GM19468 (cell line): Measurements from ENCODE around the gene NAB2.
"Not testable (repeated sequence)": the region's sequence is repeated elsewhere in the genome, so short reads cannot be mapped to it uniquely, and the experiment has no call there.

Experiments used
- ATAC-seq: cut with Tn5 transposase; IDR thresholded peaks from one replicate; pipeline ENCODE4 v1.9.1; 2021; ENCODE audit warnings: mild to moderate bottlenecking, moderate library complexity, moderate number of reproducible peaks; ENCODE audit not compliant: unreplicated experiment; ENCODE audit errors: extremely low read depth

NAB2 gene

DNA sequence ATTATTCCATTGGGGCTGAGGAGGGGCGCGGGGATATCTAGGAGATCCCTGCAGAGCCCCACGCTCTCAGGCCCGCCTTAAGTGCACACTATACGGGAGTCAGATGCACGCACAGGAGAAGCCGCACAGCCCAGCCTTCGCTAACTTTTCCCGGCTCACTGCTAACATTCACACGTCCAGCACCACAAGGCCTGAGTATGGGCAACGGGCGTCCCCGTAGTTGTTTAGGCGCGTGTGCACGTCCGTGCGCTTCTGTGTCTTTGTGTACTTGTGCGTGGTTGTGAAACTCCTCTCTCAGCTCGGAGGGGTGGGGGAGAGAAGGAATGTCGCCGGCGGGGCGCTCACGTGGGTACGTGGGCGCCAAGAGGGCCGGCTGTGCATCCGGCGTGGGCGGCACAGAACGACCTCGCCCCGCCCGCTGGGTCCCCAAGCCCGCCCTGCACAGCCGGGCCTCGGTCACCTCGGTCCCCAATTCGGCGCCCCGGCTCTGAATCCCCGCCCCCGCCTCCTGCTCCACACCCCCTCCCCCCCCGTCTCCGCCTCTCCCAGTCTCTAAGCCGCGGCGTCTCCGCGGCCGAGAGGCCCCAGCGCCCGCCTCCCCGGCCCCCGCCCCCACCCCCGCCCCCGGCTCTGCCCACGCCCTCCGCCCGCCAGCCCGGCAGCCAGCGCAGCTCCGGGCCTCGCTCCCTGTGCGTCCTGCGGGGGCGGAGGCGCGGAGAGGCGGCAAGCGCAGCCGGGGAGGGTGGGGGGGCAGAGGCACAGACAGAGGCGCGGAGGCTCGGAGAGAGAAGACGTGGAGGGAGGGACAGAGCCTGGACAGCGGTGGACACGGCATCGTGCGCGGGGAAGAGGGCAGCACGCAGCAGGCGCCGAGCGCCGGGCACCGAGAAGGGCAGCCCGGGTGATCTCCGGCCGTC lies at the start of gene NAB2:
NAB2 (plus strand) TSS at position 761 of the 917 bp plus-strand sequence. CDS start 158 bp downstream, outside the sequence.
- peak; percentile 44 for ATAC-seq

DNA sequence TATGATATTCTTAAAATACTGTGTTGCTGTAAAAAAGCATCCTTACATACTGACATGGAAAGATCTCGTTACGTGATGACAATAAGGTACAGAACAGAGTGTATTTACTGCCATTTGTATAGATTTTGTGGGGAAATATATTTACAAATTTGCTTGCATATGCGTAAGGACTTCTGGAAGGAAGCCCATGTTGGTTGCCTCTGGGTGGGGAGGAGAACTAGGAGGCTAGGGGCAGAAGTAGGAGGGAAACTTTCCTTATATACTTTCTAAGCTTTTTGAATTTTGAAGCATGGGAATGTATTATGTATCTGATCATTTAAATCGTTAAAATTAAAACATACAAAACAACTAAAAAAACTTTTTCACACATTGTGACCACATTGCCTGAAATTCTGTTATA lies 48.7 kb upstream of the NAB2 start:
- ATAC-seq: no peak

DNA sequence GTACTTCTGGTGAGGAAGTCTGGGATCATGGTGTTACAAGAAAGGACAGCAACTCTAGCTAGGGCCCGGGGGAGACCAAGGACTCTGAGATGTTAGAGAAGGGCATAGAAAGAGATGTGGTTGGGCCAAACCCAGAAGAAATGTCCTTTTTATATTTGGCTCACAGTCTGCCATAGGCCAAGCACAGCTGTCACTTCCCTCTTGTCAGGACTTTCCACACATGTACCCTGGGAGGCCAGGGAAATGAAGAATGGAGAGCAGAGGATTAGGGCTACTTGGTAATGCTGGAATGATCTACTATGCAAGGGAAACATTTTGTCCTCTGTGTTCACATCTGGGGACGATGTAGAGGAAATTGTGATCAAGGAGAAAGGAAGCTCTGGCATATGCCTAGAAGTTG lies 48.2 kb upstream of the NAB2 start:
- ATAC-seq: no peak

DNA sequence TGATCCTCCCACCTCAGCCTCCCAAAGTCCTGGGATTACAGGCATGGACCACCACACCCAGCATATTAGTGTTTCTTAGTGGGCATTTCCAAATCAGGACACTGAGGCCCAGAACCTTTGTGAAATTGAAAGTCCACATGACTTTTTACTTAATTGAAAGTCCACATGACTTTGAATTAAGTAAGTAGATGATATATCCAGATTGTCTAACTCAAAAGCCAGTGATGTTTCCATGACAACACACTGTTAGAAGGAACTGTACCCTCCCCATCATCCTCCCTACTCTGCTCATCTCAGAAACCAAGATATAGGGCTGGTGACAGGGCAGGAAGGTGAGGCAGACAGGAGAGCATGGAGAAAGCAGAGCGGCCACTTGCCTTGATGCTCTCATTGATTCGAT lies 46.2 kb upstream of the NAB2 start:
- no peak for ATAC-seq

- ATAC-seq: no peak
These were observed 44.4 kb upstream of the NAB2 start for GRCh38 chr12:57044468-57044867.

- ATAC-seq: no peak
These were observed 44.0 kb upstream of the NAB2 start for GRCh38 chr12:57044889-57045288.

DNA sequence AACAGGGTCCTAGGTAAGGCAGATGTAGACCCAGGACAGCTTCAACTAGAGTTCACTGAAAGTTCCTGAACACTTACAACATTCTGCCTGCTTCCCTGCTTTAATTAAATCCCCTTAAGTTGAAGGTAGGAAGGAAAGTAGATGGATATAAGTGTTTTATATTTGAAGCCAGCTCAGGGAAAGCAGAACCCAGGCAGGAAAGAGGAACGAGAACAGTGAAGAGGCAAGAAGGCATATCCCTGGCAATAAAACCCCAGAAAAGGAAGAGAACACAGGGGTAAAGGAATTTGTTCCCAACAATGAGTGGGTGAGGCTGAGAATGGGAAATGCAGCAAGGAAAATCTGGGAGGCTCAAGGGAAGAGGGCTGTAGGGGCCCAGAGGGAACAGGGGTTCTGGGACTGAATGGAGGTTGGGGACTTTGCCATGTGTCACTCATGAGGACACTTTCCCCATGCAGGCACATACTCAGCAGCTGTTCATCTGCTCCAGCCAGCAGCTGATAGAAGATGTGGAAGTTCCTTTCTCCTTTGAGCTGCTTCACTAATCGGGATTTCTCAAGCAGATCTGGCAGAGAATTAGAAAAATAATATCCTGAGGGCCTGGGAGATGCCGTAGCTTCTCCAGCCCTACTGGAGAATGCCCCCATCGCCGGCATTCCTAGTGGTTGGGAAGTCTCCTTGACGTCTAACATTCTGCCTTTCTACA lies 42.7 kb upstream of the NAB2 start:
- ATAC-seq: no peak

DNA sequence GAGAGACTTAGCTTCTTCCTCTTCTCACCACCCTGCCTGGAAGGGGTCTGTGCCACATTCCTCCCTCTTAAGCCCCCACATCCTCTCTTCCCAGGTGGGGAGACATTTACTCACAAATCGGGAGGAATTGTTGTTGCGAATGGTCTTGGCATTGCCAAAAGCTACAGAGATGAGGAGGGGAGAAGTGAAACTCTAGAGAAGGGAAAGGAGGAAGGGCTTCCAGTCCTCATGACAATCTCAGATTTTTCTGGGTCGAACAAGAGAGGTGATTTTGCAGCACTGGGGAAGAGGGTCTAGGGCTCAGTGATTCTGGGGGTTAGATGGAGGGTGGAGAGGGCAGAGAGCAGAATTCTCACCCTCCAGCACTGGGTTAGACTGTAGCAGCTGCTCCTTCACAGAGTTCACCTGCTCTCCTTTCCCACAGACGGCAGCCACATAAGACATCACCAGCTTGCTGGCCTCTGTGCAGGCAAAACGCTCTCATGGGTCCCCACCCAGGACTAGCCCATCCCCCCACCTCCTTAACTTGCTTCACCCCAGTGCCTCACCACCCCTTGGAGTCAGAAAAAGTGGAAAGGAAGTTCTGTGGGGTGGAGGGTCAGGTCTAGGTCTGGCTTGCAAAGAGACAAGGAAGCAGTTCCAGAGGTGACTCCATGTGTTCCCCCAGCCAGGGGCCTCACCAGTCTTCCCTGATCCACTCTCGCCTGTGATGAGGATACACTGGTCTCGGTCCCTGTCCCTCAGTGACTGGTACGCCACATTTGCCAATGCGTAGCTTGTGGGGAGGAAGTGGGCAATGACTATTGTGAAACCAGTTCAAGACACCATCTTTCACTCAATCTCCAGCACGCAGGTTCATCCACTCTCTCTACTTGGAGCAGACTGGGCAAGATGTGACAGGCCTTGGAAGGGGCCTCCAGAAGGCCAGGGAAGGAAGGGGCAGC lies 41.7 kb upstream of the NAB2 start:
- ATAC-seq: no peak

DNA sequence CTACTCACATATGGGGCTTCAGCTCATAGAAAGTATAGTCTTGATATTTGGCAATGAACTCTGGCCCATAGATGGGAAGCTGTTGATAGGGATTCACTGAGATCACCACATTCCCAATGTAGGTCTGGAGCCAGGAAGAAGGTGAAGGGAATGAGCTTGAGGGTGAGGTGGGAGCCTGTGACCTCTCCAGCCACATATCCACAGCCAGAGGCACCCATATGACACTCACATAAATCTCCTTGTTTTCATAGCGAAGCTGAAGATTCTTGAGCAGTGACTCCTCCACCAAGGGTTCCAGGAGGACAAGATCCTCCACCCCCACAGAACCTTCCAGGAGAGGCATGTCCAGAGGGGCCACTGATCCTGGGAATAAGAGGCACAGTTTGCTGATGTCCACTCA lies 40.9 kb upstream of the NAB2 start:
- no peak for ATAC-seq

- no peak for ATAC-seq
These were observed 40.3 kb upstream of the NAB2 start for GRCh38 chr12:57048423-57049118.

DNA sequence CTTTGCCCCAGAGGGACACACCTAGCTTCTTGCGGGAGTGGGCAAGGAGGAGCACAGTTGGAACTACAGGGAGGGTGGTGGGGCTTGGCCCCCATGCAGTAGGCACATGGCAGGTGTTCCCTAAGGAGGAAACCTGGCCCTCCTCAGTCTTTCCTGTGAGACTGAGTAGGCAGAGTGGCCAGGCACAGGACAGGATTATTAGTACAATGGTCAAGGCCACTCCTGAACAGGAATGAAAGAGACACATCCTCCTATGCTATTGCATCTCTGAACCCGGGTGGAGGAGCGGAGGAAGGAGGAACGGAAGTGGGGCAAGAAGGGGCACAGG lies 39.8 kb upstream of the NAB2 start:
- no peak for ATAC-seq

GRCh38 chr12:57049890-57050289 lies 39.0 kb upstream of the NAB2 start, which contains the start of gene MYO1A:
TSS of gene MYO1A (minus strand) at chr12:57050129. CDS start at chr12:57048323, 1,806 bp downstream.
- ATAC-seq: no peak

GRCh38 chr12:57051011-57051410 lies 37.9 kb upstream of the NAB2 start:
- no peak for ATAC-seq

- not testable (repeated sequence) for ATAC-seq
These were observed 35.8 kb upstream of the NAB2 start for GRCh38 chr12:57053146-57053545.

GRCh38 chr12:57053901-57054300 lies 35.0 kb upstream of the NAB2 start:
- ATAC-seq: not testable (repeated sequence)

DNA sequence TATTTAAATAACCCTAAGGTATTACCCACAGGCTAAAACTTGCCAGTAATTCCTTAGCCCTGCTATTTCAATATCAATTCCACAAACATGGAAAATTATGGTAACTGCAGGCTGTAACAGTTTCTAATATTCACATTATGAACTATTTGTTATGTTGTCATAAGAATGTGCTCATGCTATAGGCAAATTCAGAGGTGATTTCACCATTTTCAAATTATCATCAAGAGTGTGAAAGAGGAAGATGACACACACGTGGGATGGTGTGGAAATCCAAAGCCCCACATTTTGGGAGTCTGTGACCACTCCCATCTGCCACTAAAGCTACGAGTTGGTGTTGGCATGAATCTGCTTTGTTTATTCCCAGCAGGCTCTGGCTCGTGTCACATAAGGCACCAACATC lies 33.1 kb upstream of the NAB2 start:
- no peak for ATAC-seq

GRCh38 chr12:57057067-57057751 lies 31.7 kb upstream of the NAB2 start:
- ATAC-seq: no peak

GRCh38 chr12:57058454-57058853 lies 30.5 kb upstream of the NAB2 start:
- no peak for ATAC-seq

GRCh38 chr12:57063991-57064685 lies 24.8 kb upstream of the NAB2 start:
- ATAC-seq: peak; percentile 59
